Skeletal muscle cell (primary cell): Measurements from ENCODE around the gene SPINDOC.
A peak's percentile ranks its signal among the peaks of the same experiment; 100 is the strongest.

ENCODE experiments used
- DNase-seq: peaks from one replicate; pipeline ENCODE4 v3.0.0-alpha.2; 2010; ENCODE audit warnings: low read depth
- H3K4me3 ChIP-seq: 2 replicates; pipeline ENCODE4 v1.5.1; 2011; ENCODE audit warnings: low read depth, mild to moderate bottlenecking, control low read depth, low read length, moderate library complexity

The SPINDOC gene

GRCh38 chr11:63826471-63827190, 13.4 kb downstream of the SPINDOC start:
- DNase-seq, result no peak
- H3K4me3 ChIP-seq, result no peak overlapping the region

- no peak overlapping the region for H3K4me3 ChIP-seq
- DNase-seq, result no peak
Measured at GRCh38 chr11:63829823-63830489, 16.7 kb downstream of the SPINDOC start.

GRCh38 chr11:63831326-63831725, 18.1 kb downstream of the SPINDOC start:
- H3K4me3 ChIP-seq, result no peak overlapping the region
- DNase-seq, result no peak

GRCh38 chr11:63832336-63832735, 19.1 kb downstream of the SPINDOC start:
- H3K4me3 ChIP-seq, result no peak overlapping the region
- no peak for DNase-seq

- no peak for DNase-seq
- no peak overlapping the region for H3K4me3 ChIP-seq
Measured at GRCh38 chr11:63833048-63833447, 19.8 kb downstream of the SPINDOC start.

- no peak for DNase-seq
Measured at GRCh38 chr11:63834535-63835157, 21.4 kb downstream of the SPINDOC start.

GRCh38 chr11:63835158-63835545, 21.9 kb downstream of the SPINDOC start:
- no peak for DNase-seq
- H3K4me3 ChIP-seq, result no peak overlapping the region

More at GRCh38 chr11:63834535-63835157, 21.4 kb downstream of the SPINDOC start:
- no peak overlapping the region for H3K4me3 ChIP-seq

- no peak overlapping the region for H3K4me3 ChIP-seq
- no peak for DNase-seq
Measured at GRCh38 chr11:63837027-63837688, 23.9 kb downstream of the SPINDOC start.

- H3K4me3 ChIP-seq, result no peak overlapping the region
Measured at GRCh38 chr11:63837739-63838138, 24.5 kb downstream of the SPINDOC start.

GRCh38 chr11:63838150-63838677, 25.0 kb downstream of the SPINDOC start:
- no peak for DNase-seq
- H3K4me3 ChIP-seq, result peak overlapping the region; percentile 28

More at GRCh38 chr11:63837739-63838138, 24.5 kb downstream of the SPINDOC start:
- DNase-seq, result no peak

GRCh38 chr11:63838678-63839507, 25.6 kb downstream of the SPINDOC start, which contains the start of gene MARK2:
Gene MARK2, plus strand, starts transcription at chr11:63839110. Its CDS starts 397 bp downstream, at chr11:63839507.
- DNase-seq, result peak; percentile 83
- H3K4me3 ChIP-seq, result peak within 1 kb of the TSS; percentile 94

- H3K4me3 ChIP-seq, result peak overlapping the region; percentile 94
- no peak for DNase-seq
Measured at GRCh38 chr11:63839508-63840355, 26.5 kb downstream of the SPINDOC start.

GRCh38 chr11:63840356-63841060, 27.3 kb downstream of the SPINDOC start:
- H3K4me3 ChIP-seq, result peak overlapping the region; percentile 94
- DNase-seq, result no peak

- no peak for DNase-seq
- peak overlapping the region; percentile 94 for H3K4me3 ChIP-seq
Measured at GRCh38 chr11:63841554-63841953, 28.3 kb downstream of the SPINDOC start.

- no peak for DNase-seq
- no peak overlapping the region for H3K4me3 ChIP-seq
Measured at GRCh38 chr11:63843041-63843440, 29.8 kb downstream of the SPINDOC start.

GRCh38 chr11:63844836-63845235, 31.6 kb downstream of the SPINDOC start:
- no peak overlapping the region for H3K4me3 ChIP-seq
- DNase-seq, result no peak

- no peak overlapping the region for H3K4me3 ChIP-seq
- peak; percentile 70 for DNase-seq
Measured at GRCh38 chr11:63845303-63845702, 32.0 kb downstream of the SPINDOC start.
